Cardiac muscle cell (in vitro differentiated cells and primary cell): ENCODE results near the gene SLC22A5. TPM values are rescaled to one million over a fixed set of nuclear protein-coding genes. Genes with fewer than 3 reads are reported as not detected.

ENCODE experiments used
- DNase-seq, 2 donors: peaks; one replicate each; pipeline versions ENCODE4 v3.0.0 to v3.0.0-alpha.2; 2010 to 2017; ENCODE audit warnings: low read depth in 1 of 2, low spot score in 1 of 2
- H3K27ac ChIP-seq: fragments of 200-600 bp; sonication (generic); 2 replicates; pipeline ENCODE4 v1.5.1; 2016
- H3K27me3 ChIP-seq: fragments of 200-600 bp; sonication (generic); 2 replicates; pipeline ENCODE4 v1.6.0; 2016; ENCODE audit warnings: control low read depth
- H3K36me3 ChIP-seq: fragments of 200-600 bp; sonication (generic); 2 replicates; pipeline ENCODE4 v1.5.1; 2016; ENCODE audit warnings: control low read depth
- H3K4me1 ChIP-seq: fragments of 200-600 bp; sonication (generic); 2 replicates; pipeline ENCODE4 v1.8.1; 2017; ENCODE audit warnings: low read depth, mild to moderate bottlenecking, mixed run types
- H3K4me3 ChIP-seq: fragments of 200-600 bp; sonication (generic); 2 replicates; pipeline ENCODE4 v1.5.1; 2016; ENCODE audit warnings: mild to moderate bottlenecking
- H3K9me3 ChIP-seq: fragments of 200-600 bp; sonication (generic); 2 replicates; pipeline ENCODE4 v1.5.1; 2017; ENCODE audit warnings: low read depth, mild to moderate bottlenecking, control low read depth
- polyA plus RNA-seq: library from polyadenylated mRNA; unstranded; fragments of >200 nt; fragmentation: Nextera tagmentation; extraction: Ambion mirVana; gene quantifications from 2 replicates; pipeline ENCODE4 v1.2.1, GENCODE V29; 2016
- total RNA-seq: library from RNA; depleted of rRNA; stranded (reverse); fragments of >200 nt; gene quantifications from 2 replicates; pipeline ENCODE4 v1.2.3, GENCODE V29; 2016
- TF ChIP-seq, protein P1 (sequence below): IDR thresholded peaks from 2 replicates; pipeline ENCODE4 v1.5.1; 2012; ENCODE audit warnings: low read depth, mild to moderate bottlenecking, low read length

The SLC22A5 gene
- total and polyA plus RNA-seq, 2 experiments from 2014 or later: 3.0 to 6.4 TPM

DNA sequence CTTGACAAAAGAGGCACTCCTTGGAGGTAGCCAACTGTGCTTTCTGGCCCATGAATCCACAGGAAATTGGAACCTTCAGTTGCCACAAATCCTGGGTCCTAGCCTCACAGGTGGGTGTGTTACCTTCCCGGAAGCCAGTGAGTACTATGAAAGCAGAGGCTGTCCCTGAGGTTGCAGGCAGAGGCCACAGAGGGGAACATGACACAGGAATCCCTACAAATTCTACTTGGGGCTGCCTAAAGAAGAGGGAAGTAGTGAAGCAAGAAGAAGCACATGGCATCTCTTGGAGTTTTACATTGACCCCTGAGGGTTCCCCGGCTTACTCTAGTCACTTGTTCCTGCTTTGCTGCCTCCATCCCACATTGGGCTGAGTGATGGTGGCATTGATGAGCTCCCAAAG is 2.6 kb downstream of the SLC22A5 start:
- Histone ChIP-seq H3K36me3 (no peaks in the 10 kb centered on the region), H3K27ac (no peak overlapping the region), H3K4me1 (no peaks in the 10 kb centered on the region), H3K27me3 (peaks cover 6% of the 10 kb centered on the region), H3K9me3 (no peaks in the 10 kb centered on the region), H3K4me3 (no peak overlapping the region)
- no peak for DNase-seq
- TF ChIP-seq, protein P1, sequence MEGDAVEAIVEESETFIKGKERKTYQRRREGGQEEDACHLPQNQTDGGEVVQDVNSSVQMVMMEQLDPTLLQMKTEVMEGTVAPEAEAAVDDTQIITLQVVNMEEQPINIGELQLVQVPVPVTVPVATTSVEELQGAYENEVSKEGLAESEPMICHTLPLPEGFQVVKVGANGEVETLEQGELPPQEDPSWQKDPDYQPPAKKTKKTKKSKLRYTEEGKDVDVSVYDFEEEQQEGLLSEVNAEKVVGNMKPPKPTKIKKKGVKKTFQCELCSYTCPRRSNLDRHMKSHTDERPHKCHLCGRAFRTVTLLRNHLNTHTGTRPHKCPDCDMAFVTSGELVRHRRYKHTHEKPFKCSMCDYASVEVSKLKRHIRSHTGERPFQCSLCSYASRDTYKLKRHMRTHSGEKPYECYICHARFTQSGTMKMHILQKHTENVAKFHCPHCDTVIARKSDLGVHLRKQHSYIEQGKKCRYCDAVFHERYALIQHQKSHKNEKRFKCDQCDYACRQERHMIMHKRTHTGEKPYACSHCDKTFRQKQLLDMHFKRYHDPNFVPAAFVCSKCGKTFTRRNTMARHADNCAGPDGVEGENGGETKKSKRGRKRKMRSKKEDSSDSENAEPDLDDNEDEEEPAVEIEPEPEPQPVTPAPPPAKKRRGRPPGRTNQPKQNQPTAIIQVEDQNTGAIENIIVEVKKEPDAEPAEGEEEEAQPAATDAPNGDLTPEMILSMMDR: no peak

DNA sequence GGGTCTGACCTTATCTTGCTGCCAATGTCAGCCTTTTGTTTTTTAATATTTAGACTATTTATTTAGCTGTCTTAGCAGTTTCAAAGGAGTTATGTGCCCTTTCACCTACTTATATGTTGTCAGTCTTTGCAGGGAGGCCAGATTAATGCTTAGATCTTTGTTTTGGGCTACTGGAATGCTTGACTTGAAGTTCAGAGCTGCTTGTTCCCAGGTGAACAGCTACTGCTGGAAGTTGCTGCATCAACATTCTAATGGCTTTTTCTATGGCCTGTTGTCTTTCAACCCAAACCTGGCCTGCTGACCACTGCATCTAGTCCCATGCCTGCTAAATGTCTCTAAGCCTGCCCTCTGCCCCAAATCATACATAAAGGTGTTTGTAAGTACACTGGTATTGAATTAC is 3.0 kb downstream of the SLC22A5 start:
- Histone ChIP-seq H3K4me1 (no peaks in the 10 kb centered on the region), H3K27me3 (peaks cover 6% of the 10 kb centered on the region), H3K36me3 (no peaks in the 10 kb centered on the region), H3K4me3 (no peak overlapping the region), H3K27ac (no peak overlapping the region), H3K9me3 (no peaks in the 10 kb centered on the region)
- no peak for DNase-seq
- TF ChIP-seq, protein P1: no peak

DNA sequence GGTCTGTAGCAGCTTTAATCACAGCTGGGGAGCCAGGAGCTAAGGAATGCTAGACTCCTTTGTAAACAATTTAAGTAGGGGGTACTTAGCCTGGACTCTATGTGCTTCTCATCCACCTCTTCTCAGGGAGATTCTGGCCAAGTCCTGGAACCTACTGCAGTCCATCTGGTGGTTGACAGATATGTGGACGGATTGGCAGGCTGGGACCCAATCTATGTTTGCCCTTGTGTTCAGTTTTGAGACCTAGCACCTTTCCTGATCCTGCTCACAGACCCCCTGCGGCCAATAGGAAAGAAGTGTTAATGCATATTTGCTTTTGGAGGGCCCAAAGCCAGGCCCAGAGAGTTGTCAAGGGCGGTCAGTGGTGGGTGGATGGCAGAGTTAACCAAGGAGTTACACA is 6.4 kb downstream of the SLC22A5 start:
- H3K27ac ChIP-seq: no peak overlapping the region
- H3K9me3 ChIP-seq: no peaks in the 10 kb centered on the region
- no peaks in the 10 kb centered on the region for H3K4me1 ChIP-seq
- TF ChIP-seq, protein P1: no peak
- no peaks in the 10 kb centered on the region for H3K36me3 ChIP-seq
- H3K4me3 ChIP-seq: no peak overlapping the region
- no peaks in the 10 kb centered on the region for H3K27me3 ChIP-seq
- DNase-seq: no peak

DNA sequence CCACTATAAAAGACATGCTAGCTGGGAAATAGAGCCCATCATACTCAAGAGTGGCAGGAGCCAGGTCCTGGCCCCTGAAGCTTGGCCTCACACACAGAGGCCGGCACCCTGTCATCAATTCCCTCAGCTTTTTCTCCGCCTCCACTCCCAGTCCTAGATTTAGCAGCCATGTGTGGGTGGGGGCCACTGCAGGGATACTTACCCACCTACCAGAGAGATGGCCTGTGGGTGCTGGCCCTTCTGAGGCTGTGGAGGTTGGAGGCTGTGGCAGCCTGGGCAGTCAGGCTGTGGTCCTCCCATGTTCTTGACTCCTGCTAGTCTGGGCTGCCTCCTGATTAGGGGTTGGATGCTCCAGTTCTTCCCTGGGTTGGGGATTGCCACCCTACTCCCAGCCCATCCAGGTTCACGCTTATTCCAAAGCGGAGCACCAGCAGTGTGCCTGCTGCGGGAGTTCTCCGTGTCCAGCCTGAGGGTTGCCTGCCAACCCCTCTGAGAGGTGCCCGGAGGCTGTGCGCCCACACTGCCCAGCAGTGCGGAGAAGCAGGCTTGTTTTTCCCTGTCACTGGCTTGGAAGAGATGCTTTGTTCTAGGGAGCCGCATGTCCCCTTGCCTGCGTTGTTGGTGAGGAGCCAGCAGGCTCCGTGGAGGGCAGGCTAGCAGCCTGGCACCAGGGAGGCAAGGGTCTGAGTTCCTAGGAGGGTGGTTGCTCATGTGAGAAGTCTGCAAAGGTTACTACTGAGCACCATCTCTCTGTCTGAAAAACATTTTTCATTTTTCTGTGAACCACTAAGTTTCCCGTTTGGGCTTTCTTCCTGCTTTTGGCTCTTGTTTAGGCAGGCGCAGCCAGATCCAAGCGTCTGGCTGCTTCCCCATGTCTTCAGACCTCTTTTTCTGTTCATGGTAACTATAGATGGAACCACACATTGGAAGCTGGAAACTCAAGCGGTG is 7.5 kb downstream of the SLC22A5 start:
- Histone ChIP-seq H3K4me3 (no peak overlapping the region), H3K27ac (no peak overlapping the region), H3K36me3 (no peaks in the 10 kb centered on the region), H3K27me3 (no peaks in the 10 kb centered on the region), H3K4me1 (no peaks in the 10 kb centered on the region), H3K9me3 (no peaks in the 10 kb centered on the region)
- DNase-seq: no peak
- TF ChIP-seq, protein P1: no peak

DNA sequence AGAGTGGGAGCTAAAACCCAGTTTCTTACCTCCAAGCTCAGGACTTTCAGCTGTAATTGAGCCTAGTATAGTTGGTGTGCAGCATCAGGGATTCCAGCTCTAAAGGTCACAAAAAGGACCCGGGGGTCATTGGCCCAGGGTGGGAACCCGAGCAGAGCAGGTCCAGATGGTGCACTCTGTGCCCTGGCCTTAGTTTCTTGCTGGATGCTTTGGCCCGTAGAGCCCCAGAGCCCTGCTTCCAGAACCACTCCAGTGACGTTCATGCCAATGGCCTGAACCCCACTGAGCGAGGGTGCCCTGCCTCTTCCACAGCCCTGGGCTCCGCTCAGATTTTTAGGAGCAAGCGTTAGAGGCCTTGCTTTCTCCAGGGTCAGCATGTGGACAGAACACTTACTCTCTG is 8.2 kb downstream of the SLC22A5 start:
- Histone ChIP-seq H3K4me3 (no peak overlapping the region), H3K4me1 (no peaks in the 10 kb centered on the region), H3K27ac (no peak overlapping the region), H3K36me3 (no peaks in the 10 kb centered on the region), H3K27me3 (no peaks in the 10 kb centered on the region), H3K9me3 (no peaks in the 10 kb centered on the region)
- DNase-seq: no peak
- TF ChIP-seq, protein P1: no peak
